WTC11 (cell line): ENCODE measurements around the gene RBX1. TPM values are rescaled to one million over a fixed set of nuclear protein-coding genes. Genes with fewer than 3 reads are reported as not detected.

ENCODE experiments used
- ATAC-seq: fragments of 200-7000 bp; cut with Tn5 transposase; 2 replicates; pipeline ENCODE4 v1.10.0; 2021; ENCODE audit warnings: mild to moderate bottlenecking, moderate library complexity
- CTCF ChIA-PET: fragments of 300-600 bp; sonication (Branson Sonifier 250); formaldehyde crosslinking; loops from one replicate; lab custom pipeline; 2021; ENCODE audit warnings: antibody characterized with exemption; lab: Charles Lee
- POLR2A ChIA-PET: fragments of 350-600 bp; sonication (Branson Sonifier 250); formaldehyde crosslinking; loops from one replicate; lab custom pipeline; 2021; ENCODE audit warnings: antibody characterized with exemption; lab: Charles Lee
- DNase-seq: peaks from one replicate; pipeline ENCODE4 v3.0.0; 2021; ENCODE audit warnings: low spot score
- H3K27ac Mint-ChIP-seq: 2 replicates; pipeline ENCODE4 v1.8.0; 2021; ENCODE audit warnings: mixed read lengths
- H3K27me3 Mint-ChIP-seq: 2 replicates; pipeline ENCODE4 v1.8.0; 2021; ENCODE audit warnings: low read depth, mild to moderate bottlenecking, moderate library complexity, mixed read lengths
- H3K36me3 Mint-ChIP-seq: 2 replicates; pipeline ENCODE4 v1.8.0; 2021; ENCODE audit warnings: mixed read lengths
- H3K4me1 Mint-ChIP-seq: 2 replicates; pipeline ENCODE4 v1.8.0; 2022; ENCODE audit warnings: mixed read lengths
- H3K4me3 Mint-ChIP-seq: 2 replicates; pipeline ENCODE4 v1.8.0; 2021; ENCODE audit warnings: mild to moderate bottlenecking, moderate library complexity, mixed read lengths
- H3K9me3 Mint-ChIP-seq: 2 replicates; pipeline ENCODE4 v1.8.0; 2021; ENCODE audit warnings: mixed read lengths
- GRHL2 ChIP-seq: fragments of 250-450 bp; sonication (Bioruptor Pico); IDR thresholded peaks from 2 replicates; pipeline ENCODE4 v1.8.0; 2022; ENCODE audit warnings: mild to moderate bottlenecking, moderate library complexity; ENCODE audit not compliant: insufficient replicate concordance, severe bottlenecking
- JAZF1 ChIP-seq: fragments of 250-450 bp; sonication (Bioruptor Pico); IDR thresholded peaks from 2 replicates; pipeline ENCODE4 v1.9.0; 2021; ENCODE audit warnings: moderate library complexity, mild to moderate bottlenecking, inconsistent platforms
- MYBL2 ChIP-seq: sonication (generic); formaldehyde crosslinking; IDR thresholded peaks from 2 replicates; pipeline ENCODE4 v1.8.1; 2023; ENCODE audit warnings: mild to moderate bottlenecking, moderate library complexity, missing genetic modification reagents
- SMAD3 ChIP-seq: sonication (generic); formaldehyde crosslinking; IDR thresholded peaks from 2 replicates; pipeline ENCODE4 v1.8.0; 2022; ENCODE audit warnings: missing genetic modification reagents, mild to moderate bottlenecking, borderline replicate concordance
- TEAD4 ChIP-seq: sonication (generic); formaldehyde crosslinking; IDR thresholded peaks from 2 replicates; pipeline ENCODE4 v1.8.0; 2022; ENCODE audit warnings: mild to moderate bottlenecking, missing genetic modification reagents
- ZNF219 ChIP-seq: sonication (generic); formaldehyde crosslinking; IDR thresholded peaks from 2 replicates; pipeline ENCODE4 v1.8.0; 2023; ENCODE audit warnings: missing genetic modification reagents, mild to moderate bottlenecking, borderline replicate concordance
- ZNF232 ChIP-seq: sonication (generic); formaldehyde crosslinking; IDR thresholded peaks from 2 replicates; pipeline ENCODE4 v1.8.0; 2022; ENCODE audit warnings: mild to moderate bottlenecking, missing genetic modification reagents
- ZNF317 ChIP-seq: sonication (generic); formaldehyde crosslinking; IDR thresholded peaks from 2 replicates; pipeline ENCODE4 v1.8.1; 2023; ENCODE audit warnings: low read depth, mild to moderate bottlenecking, moderate library complexity, missing genetic modification reagents, borderline replicate concordance
- total RNA-seq: library from RNA; stranded (reverse); gene quantifications from 3 replicates; pipeline ENCODE4 v1.2.3, GENCODE V29; 2021
- TF ChIP-seq, protein P1 (sequence below): fragments of 250-450 bp; sonication (Bioruptor Pico); IDR thresholded peaks from 2 replicates; pipeline ENCODE4 v1.9.0; 2021; ENCODE audit warnings: mild to moderate bottlenecking, borderline replicate concordance
- TF ChIP-seq, protein P2 (sequence below): sonication (generic); formaldehyde crosslinking; IDR thresholded peaks from 2 replicates; pipeline ENCODE4 v1.8.1; 2022; ENCODE audit warnings: mild to moderate bottlenecking, missing genetic modification reagents, moderate library complexity, borderline replicate concordance
- TF ChIP-seq, protein P3 (sequence below): sonication (generic); formaldehyde crosslinking; IDR thresholded peaks from 2 replicates; pipeline ENCODE4 v1.8.1; 2023; ENCODE audit warnings: mild to moderate bottlenecking, moderate library complexity, missing genetic modification reagents
- TF ChIP-seq, protein P4 (sequence below): fragments of 200-600 bp; IDR thresholded peaks from 2 replicates; pipeline ENCODE4 v1.8.0; 2022; ENCODE audit warnings: antibody characterized with exemption
- TF ChIP-seq, protein P5 (sequence below): sonication (generic); formaldehyde crosslinking; IDR thresholded peaks from 2 replicates; pipeline ENCODE4 v1.8.0; 2023; ENCODE audit warnings: missing genetic modification reagents, mild to moderate bottlenecking, borderline replicate concordance
- TF ChIP-seq, protein P6 (sequence below): sonication (generic); formaldehyde crosslinking; IDR thresholded peaks from 2 replicates; pipeline ENCODE4 v1.8.1; 2022; ENCODE audit warnings: mild to moderate bottlenecking, moderate library complexity, missing genetic modification reagents
- TF ChIP-seq, protein P7 (sequence below): sonication (generic); formaldehyde crosslinking; IDR thresholded peaks from 2 replicates; pipeline ENCODE4 v1.8.0; 2022; ENCODE audit warnings: missing genetic modification reagents

RBX1 gene
- total RNA-seq, 1 experiment from 2014 or later: 70.8 TPM

DNA sequence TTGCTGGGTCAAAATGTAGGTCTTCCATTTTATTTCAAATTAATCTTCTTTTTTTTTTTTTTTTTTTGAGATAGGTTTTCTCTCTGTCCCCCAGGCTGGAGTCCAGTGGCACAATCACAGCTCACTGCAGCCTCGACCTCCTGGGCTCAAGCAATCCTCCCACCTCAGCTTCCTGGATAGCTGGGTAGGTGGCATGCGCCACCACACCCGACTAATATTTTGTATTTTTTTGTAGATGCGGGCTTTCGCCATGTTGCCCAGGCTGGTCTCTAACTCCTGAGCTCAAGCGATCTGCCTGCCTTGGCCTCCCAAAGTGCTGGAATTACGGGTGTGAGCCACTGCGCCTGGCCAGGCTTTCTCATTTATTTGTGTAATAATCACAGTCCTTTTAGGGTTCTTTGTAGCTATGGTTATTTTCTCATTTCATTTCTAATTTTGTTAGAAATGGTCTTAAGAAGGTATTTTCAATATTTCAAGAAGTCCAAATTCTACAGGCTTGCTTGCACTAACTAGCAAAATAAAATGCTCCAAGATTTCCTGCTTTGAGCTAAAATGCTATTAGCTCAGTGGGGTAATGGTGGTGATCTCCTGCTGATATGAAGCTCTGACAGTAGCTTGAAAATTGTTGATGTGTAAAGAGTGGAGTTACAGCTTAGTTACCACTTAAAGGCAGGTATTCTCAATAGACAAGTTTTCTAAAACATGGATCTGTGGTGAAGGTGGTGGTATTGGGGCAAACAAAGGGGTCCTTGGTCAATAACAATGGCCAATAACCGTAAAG lies 50.0 kb downstream of the RBX1 start (continued):
- TF ChIP-seq, protein P1, sequence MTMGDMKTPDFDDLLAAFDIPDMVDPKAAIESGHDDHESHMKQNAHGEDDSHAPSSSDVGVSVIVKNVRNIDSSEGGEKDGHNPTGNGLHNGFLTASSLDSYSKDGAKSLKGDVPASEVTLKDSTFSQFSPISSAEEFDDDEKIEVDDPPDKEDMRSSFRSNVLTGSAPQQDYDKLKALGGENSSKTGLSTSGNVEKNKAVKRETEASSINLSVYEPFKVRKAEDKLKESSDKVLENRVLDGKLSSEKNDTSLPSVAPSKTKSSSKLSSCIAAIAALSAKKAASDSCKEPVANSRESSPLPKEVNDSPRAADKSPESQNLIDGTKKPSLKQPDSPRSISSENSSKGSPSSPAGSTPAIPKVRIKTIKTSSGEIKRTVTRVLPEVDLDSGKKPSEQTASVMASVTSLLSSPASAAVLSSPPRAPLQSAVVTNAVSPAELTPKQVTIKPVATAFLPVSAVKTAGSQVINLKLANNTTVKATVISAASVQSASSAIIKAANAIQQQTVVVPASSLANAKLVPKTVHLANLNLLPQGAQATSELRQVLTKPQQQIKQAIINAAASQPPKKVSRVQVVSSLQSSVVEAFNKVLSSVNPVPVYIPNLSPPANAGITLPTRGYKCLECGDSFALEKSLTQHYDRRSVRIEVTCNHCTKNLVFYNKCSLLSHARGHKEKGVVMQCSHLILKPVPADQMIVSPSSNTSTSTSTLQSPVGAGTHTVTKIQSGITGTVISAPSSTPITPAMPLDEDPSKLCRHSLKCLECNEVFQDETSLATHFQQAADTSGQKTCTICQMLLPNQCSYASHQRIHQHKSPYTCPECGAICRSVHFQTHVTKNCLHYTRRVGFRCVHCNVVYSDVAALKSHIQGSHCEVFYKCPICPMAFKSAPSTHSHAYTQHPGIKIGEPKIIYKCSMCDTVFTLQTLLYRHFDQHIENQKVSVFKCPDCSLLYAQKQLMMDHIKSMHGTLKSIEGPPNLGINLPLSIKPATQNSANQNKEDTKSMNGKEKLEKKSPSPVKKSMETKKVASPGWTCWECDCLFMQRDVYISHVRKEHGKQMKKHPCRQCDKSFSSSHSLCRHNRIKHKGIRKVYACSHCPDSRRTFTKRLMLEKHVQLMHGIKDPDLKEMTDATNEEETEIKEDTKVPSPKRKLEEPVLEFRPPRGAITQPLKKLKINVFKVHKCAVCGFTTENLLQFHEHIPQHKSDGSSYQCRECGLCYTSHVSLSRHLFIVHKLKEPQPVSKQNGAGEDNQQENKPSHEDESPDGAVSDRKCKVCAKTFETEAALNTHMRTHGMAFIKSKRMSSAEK (CRISPR knock-in tag): no peak
- no peak for TF ChIP-seq ZNF219 (CRISPR knock-in tag)

DNA sequence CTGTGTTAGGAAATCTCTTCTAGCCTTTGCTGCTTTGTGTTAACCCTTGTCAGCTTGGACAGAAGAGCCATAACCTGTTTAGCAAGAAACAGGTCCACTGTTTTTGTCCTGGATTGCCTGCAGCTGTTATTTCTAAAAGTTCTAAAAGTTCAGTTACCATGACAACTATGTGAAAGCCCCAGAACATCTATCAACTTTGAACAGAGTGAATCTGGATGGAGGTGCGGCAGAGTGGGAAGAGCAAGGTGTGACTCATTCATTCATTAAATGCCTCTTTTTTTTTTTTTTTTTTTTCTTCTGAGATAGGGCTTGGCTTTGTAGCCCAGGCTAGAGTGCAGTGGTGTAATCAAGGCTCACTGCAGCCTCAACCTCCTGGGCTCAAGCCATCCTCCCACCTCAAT lies 50.5 kb downstream of the RBX1 start:
- Mint-ChIP-seq H3K27ac (no peak overlapping the region), H3K36me3 (no peaks in the 10 kb centered on the region), H3K27me3 (no peaks in the 10 kb centered on the region), H3K9me3 (peaks cover 6% of the 10 kb centered on the region), H3K4me3 (no peak overlapping the region), H3K4me1 (peaks cover 5% of the 10 kb centered on the region)
- ChIA-PET CTCF (interaction anchor here (1.5 kb wide), 2 partner anchors 79 to 236 kb away, joined by 4 to 8 read pairs; no protein-coding TSS in a partner anchor), POLR2A (interaction anchor here (0.6 kb wide), 2 partner anchors 39 to 1416 kb away, joined by 5 to 8 read pairs; no protein-coding TSS in a partner anchor)
- ATAC-seq: no peak
- no peak for DNase-seq
- TF ChIP-seq MYBL2 (CRISPR knock-in tag) (no peak), GRHL2 (CRISPR knock-in tag) (no peak), SMAD3 (CRISPR knock-in tag) (no peak), ZNF317 (CRISPR knock-in tag) (no peak), JAZF1 (no peak), TEAD4 (no peak), ZNF232 (no peak)
- TF ChIP-seq, protein P2, sequence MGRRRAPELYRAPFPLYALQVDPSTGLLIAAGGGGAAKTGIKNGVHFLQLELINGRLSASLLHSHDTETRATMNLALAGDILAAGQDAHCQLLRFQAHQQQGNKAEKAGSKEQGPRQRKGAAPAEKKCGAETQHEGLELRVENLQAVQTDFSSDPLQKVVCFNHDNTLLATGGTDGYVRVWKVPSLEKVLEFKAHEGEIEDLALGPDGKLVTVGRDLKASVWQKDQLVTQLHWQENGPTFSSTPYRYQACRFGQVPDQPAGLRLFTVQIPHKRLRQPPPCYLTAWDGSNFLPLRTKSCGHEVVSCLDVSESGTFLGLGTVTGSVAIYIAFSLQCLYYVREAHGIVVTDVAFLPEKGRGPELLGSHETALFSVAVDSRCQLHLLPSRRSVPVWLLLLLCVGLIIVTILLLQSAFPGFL (CRISPR knock-in tag): no peak
- TF ChIP-seq, protein P3, sequence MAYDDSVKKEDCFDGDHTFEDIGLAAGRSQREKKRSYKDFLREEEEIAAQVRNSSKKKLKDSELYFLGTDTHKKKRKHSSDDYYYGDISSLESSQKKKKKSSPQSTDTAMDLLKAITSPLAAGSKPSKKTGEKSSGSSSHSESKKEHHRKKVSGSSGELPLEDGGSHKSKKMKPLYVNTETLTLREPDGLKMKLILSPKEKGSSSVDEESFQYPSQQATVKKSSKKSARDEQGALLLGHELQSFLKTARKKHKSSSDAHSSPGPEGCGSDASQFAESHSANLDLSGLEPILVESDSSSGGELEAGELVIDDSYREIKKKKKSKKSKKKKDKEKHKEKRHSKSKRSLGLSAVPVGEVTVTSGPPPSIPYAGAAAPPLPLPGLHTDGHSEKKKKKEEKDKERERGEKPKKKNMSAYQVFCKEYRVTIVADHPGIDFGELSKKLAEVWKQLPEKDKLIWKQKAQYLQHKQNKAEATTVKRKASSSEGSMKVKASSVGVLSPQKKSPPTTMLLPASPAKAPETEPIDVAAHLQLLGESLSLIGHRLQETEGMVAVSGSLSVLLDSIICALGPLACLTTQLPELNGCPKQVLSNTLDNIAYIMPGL (CRISPR knock-in tag): no peak
- TF ChIP-seq, protein P4, sequence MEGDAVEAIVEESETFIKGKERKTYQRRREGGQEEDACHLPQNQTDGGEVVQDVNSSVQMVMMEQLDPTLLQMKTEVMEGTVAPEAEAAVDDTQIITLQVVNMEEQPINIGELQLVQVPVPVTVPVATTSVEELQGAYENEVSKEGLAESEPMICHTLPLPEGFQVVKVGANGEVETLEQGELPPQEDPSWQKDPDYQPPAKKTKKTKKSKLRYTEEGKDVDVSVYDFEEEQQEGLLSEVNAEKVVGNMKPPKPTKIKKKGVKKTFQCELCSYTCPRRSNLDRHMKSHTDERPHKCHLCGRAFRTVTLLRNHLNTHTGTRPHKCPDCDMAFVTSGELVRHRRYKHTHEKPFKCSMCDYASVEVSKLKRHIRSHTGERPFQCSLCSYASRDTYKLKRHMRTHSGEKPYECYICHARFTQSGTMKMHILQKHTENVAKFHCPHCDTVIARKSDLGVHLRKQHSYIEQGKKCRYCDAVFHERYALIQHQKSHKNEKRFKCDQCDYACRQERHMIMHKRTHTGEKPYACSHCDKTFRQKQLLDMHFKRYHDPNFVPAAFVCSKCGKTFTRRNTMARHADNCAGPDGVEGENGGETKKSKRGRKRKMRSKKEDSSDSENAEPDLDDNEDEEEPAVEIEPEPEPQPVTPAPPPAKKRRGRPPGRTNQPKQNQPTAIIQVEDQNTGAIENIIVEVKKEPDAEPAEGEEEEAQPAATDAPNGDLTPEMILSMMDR: no peak
- TF ChIP-seq, protein P5, sequence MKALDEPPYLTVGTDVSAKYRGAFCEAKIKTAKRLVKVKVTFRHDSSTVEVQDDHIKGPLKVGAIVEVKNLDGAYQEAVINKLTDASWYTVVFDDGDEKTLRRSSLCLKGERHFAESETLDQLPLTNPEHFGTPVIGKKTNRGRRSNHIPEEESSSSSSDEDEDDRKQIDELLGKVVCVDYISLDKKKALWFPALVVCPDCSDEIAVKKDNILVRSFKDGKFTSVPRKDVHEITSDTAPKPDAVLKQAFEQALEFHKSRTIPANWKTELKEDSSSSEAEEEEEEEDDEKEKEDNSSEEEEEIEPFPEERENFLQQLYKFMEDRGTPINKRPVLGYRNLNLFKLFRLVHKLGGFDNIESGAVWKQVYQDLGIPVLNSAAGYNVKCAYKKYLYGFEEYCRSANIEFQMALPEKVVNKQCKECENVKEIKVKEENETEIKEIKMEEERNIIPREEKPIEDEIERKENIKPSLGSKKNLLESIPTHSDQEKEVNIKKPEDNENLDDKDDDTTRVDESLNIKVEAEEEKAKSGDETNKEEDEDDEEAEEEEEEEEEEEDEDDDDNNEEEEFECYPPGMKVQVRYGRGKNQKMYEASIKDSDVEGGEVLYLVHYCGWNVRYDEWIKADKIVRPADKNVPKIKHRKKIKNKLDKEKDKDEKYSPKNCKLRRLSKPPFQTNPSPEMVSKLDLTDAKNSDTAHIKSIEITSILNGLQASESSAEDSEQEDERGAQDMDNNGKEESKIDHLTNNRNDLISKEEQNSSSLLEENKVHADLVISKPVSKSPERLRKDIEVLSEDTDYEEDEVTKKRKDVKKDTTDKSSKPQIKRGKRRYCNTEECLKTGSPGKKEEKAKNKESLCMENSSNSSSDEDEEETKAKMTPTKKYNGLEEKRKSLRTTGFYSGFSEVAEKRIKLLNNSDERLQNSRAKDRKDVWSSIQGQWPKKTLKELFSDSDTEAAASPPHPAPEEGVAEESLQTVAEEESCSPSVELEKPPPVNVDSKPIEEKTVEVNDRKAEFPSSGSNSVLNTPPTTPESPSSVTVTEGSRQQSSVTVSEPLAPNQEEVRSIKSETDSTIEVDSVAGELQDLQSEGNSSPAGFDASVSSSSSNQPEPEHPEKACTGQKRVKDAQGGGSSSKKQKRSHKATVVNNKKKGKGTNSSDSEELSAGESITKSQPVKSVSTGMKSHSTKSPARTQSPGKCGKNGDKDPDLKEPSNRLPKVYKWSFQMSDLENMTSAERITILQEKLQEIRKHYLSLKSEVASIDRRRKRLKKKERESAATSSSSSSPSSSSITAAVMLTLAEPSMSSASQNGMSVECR (CRISPR knock-in tag): no peak
- TF ChIP-seq, protein P6, sequence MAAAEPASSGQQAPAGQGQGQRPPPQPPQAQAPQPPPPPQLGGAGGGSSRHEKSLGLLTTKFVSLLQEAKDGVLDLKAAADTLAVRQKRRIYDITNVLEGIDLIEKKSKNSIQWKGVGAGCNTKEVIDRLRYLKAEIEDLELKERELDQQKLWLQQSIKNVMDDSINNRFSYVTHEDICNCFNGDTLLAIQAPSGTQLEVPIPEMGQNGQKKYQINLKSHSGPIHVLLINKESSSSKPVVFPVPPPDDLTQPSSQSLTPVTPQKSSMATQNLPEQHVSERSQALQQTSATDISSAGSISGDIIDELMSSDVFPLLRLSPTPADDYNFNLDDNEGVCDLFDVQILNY (CRISPR knock-in tag): no peak
- TF ChIP-seq, protein P7, sequence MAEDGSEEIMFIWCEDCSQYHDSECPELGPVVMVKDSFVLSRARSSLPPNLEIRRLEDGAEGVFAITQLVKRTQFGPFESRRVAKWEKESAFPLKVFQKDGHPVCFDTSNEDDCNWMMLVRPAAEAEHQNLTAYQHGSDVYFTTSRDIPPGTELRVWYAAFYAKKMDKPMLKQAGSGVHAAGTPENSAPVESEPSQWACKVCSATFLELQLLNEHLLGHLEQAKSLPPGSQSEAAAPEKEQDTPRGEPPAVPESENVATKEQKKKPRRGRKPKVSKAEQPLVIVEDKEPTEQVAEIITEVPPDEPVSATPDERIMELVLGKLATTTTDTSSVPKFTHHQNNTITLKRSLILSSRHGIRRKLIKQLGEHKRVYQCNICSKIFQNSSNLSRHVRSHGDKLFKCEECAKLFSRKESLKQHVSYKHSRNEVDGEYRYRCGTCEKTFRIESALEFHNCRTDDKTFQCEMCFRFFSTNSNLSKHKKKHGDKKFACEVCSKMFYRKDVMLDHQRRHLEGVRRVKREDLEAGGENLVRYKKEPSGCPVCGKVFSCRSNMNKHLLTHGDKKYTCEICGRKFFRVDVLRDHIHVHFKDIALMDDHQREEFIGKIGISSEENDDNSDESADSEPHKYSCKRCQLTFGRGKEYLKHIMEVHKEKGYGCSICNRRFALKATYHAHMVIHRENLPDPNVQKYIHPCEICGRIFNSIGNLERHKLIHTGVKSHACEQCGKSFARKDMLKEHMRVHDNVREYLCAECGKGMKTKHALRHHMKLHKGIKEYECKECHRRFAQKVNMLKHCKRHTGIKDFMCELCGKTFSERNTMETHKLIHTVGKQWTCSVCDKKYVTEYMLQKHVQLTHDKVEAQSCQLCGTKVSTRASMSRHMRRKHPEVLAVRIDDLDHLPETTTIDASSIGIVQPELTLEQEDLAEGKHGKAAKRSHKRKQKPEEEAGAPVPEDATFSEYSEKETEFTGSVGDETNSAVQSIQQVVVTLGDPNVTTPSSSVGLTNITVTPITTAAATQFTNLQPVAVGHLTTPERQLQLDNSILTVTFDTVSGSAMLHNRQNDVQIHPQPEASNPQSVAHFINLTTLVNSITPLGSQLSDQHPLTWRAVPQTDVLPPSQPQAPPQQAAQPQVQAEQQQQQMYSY (CRISPR knock-in tag): no peak
